Vagina (tissue), 2 donors: Measurements from ENCODE around the gene COPZ1. TPM values are rescaled to one million over a fixed set of nuclear protein-coding genes. Genes with fewer than 3 reads are reported as not detected.

ENCODE experiments used
- DNase-seq, 2 donors: peaks; one replicate each; pipeline ENCODE4 v3.0.0-alpha.2; 2017; ENCODE audit errors: extremely low spot score in 2 of 2
- H3K27ac ChIP-seq: fragments of 200-600 bp; sonication (generic); one replicate; pipeline ENCODE4 v1.5.1; 2019
- H3K27me3 ChIP-seq: fragments of 200-600 bp; sonication (generic); one replicate; pipeline ENCODE4 v1.5.1; 2019
- H3K36me3 ChIP-seq, 2 donors: fragments of 200-600 bp; sonication (generic); one replicate each; pipeline ENCODE4 v1.5.1; 2017 to 2019
- H3K4me1 ChIP-seq: fragments of 200-600 bp; sonication (generic); one replicate; pipeline ENCODE4 v1.5.1; 2019
- H3K4me3 ChIP-seq, 2 donors: fragments of 200-600 bp; sonication (generic); 1 replicate in 1 of 2; 2 replicates in 1 of 2; pipeline ENCODE4 v1.5.1; 2016 to 2019
- H3K9me3 ChIP-seq: fragments of 200-600 bp; sonication (generic); one replicate; pipeline ENCODE4 v1.5.1; 2019
- POLR2A ChIP-seq, 2 donors: fragments of 450-650 bp; IDR thresholded peaks; one replicate each; pipeline ENCODE4 v1.6.1; 2017; ENCODE audit warnings: antibody characterized with exemption in 2 of 2, mild to moderate bottlenecking in 2 of 2, moderate library complexity in 2 of 2
- POLR2AphosphoS5 ChIP-seq, 2 donors: sonication (generic); formaldehyde crosslinking; IDR thresholded peaks; one replicate each; pipeline ENCODE4 v1.9.0; 2017; ENCODE audit warnings: antibody characterized with exemption in 2 of 2, mild to moderate bottlenecking in 2 of 2, low read depth in 1 of 2; ENCODE audit not compliant: insufficient read depth in 1 of 2
- intact Hi-C: fragments of 100-400 bp; cut with DNase I; formaldehyde crosslinking; loops from one replicate; pipeline ENCODE4 v1.15.1; 2023
- total RNA-seq: library from RNA; depleted of rRNA; stranded (reverse); fragments of >200 nt; gene quantifications from one replicate; pipeline ENCODE4 v1.2.3, GENCODE V29; 2016
- TF ChIP-seq, protein P1 (sequence below), 3 experiments: fragments of 450-650 bp in 2 of 3; fragments of 200-600 bp in 1 of 3; sonication (generic) in 1 of 3; IDR thresholded peaks; one replicate each; pipeline ENCODE4 v1.5.1; 2017 to 2019; ENCODE audit warnings: antibody characterized with exemption in 3 of 3, mild to moderate bottlenecking in 2 of 3, moderate library complexity in 2 of 3

Gene COPZ1
- total RNA-seq, 1 donor from 2014 or later = 47.6 TPM

DNA sequence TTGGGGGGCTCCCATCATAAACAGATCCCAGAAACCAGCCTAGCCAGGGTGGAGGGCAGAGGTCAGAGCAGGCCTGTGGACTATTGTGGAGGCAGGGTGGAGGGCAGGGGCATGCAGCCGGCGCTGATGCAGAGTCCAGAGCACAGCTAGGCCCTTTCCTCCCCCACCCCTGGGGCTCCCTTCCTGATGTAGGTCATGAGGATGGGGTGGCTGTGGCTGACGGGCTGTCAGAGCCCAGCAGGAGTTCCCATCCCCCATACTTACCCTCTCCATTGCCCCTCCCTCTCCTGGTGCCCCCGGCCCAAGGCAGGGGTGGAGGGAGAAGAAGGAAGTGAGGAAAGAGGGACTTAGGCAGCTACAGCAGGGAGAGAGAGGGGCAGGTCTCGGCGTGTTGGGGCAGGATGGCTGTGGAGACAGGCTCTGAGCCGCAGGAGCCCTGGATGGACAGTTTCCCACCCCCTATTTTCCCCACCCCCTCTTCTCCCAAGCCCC, 65.3 kb downstream of the COPZ1 start:
- Histone ChIP-seq H3K4me1 (peaks cover 76% of the 10 kb centered on the region), H3K4me3 (peak overlapping the region; percentile 47 to 58), H3K27me3 (no peaks in the 10 kb centered on the region), H3K27ac (peak overlapping the region; percentile 93), H3K9me3 (no peaks in the 10 kb centered on the region), H3K36me3 (peaks cover 0 to 6% of the 10 kb centered on the region in 2 donors)
- TF ChIP-seq POLR2A (IDR thresholded peaks at IDR 0.05) (no peak), POLR2AphosphoS5 (IDR thresholded peaks at IDR 0.05; ENCODE audit: insufficient read depth in 1 of 2, low read depth in 1 of 2) (no peak)
- TF ChIP-seq, protein P1, sequence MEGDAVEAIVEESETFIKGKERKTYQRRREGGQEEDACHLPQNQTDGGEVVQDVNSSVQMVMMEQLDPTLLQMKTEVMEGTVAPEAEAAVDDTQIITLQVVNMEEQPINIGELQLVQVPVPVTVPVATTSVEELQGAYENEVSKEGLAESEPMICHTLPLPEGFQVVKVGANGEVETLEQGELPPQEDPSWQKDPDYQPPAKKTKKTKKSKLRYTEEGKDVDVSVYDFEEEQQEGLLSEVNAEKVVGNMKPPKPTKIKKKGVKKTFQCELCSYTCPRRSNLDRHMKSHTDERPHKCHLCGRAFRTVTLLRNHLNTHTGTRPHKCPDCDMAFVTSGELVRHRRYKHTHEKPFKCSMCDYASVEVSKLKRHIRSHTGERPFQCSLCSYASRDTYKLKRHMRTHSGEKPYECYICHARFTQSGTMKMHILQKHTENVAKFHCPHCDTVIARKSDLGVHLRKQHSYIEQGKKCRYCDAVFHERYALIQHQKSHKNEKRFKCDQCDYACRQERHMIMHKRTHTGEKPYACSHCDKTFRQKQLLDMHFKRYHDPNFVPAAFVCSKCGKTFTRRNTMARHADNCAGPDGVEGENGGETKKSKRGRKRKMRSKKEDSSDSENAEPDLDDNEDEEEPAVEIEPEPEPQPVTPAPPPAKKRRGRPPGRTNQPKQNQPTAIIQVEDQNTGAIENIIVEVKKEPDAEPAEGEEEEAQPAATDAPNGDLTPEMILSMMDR (IDR thresholded peaks at IDR 0.05) = no peak
- intact Hi-C loops = no loop called here
- no peak for DNase-seq

DNA sequence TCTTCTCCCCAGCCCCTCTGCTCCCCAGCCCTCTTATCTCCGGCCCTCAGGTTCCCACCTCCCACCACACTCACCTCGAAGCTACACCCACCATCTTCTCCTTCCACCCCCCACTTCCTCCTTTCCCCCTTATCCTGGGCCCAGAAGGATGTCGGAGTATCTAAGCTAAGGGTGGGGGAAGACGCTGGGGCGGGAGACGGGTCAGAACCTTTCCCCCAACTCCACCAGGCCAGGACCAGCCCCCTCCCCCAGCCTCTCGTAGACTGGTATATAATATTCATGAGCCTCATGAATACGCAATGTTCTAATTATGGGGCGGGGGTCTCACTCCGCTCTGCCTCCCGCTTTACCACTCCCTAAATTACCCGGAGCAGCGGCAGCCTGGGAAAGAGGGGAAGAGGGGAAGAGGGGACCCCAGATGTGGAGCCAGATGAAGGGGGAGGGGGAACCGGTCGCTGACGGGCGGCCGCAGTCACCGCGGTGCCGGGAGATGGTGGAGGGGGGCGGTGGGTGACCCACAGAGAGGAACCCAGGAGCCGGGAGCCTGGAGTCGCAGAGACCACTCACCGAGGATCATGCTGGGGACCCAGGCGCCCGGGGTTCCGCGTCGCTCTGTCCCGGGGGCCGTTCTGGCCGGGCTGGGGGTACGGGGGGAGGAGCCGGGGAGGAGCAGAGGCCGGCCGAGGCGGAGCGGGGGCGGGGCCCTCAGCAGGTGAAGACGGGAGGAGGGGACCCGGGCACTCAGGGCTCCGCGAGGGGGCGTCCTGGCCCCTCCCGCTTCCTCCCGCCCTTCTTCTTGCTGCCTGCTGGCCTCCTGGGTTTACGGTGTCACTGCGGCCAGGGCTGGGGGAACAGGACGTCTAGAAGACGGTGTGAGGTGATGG, 66.0 kb downstream of the COPZ1 start:
- H3K9me3 ChIP-seq = no peaks in the 10 kb centered on the region
- H3K27me3 ChIP-seq = no peaks in the 10 kb centered on the region
- peaks cover 70% of the 10 kb centered on the region for H3K4me1 ChIP-seq
- H3K27ac ChIP-seq = peak overlapping the region; percentile 93
- H3K36me3 ChIP-seq = peaks cover 0 to 11% of the 10 kb centered on the region in 2 donors
- TF ChIP-seq POLR2AphosphoS5 (IDR thresholded peaks at IDR 0.05; ENCODE audit: insufficient read depth in 1 of 2, low read depth in 1 of 2) (peak in 1 of 2 donors; percentile 55), POLR2A (IDR thresholded peaks at IDR 0.05) (no peak)
- TF ChIP-seq, protein P1 (IDR thresholded peaks at IDR 0.05) = no peak
- no peak for DNase-seq
- intact Hi-C loops = no loop called here
- peak overlapping the region; percentile 47 to 58 for H3K4me3 ChIP-seq

DNA sequence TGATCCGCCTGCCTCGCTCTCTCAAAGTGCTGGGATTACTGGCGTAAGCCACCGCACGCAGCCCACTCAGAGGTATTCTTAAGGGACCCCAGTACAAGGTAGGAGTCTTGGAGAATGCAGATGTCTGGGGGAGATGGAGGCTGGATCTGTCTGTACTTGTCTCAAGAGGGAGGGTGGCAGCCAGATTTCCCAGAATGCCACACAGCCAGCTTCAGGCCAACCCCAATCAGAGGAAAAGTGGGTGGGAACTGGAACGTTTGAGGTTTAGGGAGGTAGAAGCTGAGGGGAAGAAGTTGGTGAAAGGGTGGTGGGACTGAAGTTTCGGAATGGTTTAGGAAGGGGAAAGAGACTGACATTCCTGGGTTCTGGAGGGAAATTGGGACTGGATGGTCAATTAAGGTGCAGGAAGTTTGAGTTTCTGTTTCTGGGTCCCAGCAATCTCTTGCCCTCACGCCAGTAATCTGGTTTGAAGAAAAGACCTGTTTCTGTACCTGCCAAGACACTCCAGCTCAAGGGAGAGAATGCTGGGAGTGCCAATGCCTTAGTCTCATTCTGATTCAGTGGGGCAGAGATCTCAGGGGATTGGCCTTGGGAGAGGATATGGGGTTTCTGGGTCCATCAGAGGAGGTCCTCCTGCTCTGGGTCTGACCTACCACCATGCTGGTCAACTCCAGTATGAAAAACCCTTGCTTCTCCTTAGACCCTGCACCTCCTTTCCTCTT, 67.7 kb downstream of the COPZ1 start:
- DNase-seq = no peak
- no peaks in the 10 kb centered on the region for H3K9me3 ChIP-seq
- peak overlapping the region; percentile 7 for H3K27ac ChIP-seq
- intact Hi-C loops = no loop called here
- no peak for TF ChIP-seq POLR2AphosphoS5 (IDR thresholded peaks at IDR 0.05; ENCODE audit: insufficient read depth in 1 of 2, low read depth in 1 of 2)
- no peak for TF ChIP-seq POLR2A (IDR thresholded peaks at IDR 0.05)
- TF ChIP-seq, protein P1 (IDR thresholded peaks at IDR 0.05) = no peak
- no peak overlapping the region for H3K4me3 ChIP-seq
- peaks cover 52% of the 10 kb centered on the region for H3K4me1 ChIP-seq
- no peaks in the 10 kb centered on the region for H3K27me3 ChIP-seq
- peaks cover 7 to 28% of the 10 kb centered on the region in 2 donors for H3K36me3 ChIP-seq

- no peak overlapping the region for H3K4me3 ChIP-seq
- intact Hi-C loops = no loop called here
- DNase-seq = no peak
- H3K9me3 ChIP-seq = no peaks in the 10 kb centered on the region
- peaks cover 48% of the 10 kb centered on the region for H3K4me1 ChIP-seq
- TF ChIP-seq, protein P1 (IDR thresholded peaks at IDR 0.05) = no peak
- TF ChIP-seq POLR2AphosphoS5 (IDR thresholded peaks at IDR 0.05; ENCODE audit: insufficient read depth in 1 of 2, low read depth in 1 of 2) (no peak), POLR2A (IDR thresholded peaks at IDR 0.05) (no peak)
- no peaks in the 10 kb centered on the region for H3K27me3 ChIP-seq
- peak overlapping the region; percentile 7 for H3K27ac ChIP-seq
- H3K36me3 ChIP-seq = peaks cover 7 to 34% of the 10 kb centered on the region in 2 donors
Observed at GRCh38 chr12:54393207-54393609, 68.3 kb downstream of the COPZ1 start.
